ENCODE results near the gene PRODH2.

The PRODH2 gene

DNA sequence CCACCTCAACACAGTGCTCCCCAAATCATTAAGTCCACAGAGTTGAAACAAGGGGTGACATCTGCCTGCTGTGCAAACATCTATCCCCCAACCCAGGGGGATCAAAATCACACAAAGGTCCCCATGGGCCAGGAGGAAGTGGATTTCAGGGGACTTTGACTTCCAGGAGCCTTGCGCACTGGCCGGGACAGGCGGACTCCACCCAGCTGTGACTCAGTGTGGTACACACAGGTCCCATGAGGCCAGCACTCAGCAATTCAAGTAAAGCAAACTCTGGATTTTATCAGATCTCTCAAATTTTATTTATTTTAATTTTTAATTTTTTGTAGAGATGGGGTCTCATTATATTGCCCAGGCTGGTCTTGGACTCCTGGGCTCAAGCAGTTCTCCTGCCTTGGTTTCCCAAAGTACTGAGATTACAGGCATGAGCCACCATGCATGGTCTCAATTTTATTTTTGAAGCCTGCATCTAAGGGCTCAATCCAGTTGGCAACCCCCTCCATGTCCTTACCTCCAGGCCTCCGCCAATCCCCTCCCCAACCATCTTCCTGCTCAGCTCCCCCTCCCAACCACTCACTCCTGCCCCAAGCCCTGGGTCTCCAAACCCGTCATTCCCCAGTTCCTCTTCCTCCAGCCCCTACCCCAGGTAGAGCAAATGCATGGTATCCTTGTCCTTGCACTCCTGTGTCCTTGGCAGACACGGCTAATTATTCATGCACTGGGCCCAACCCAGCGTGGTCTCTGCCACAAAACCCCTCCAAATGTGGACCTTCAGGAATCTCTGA, 19.1 kb downstream of the PRODH2 start:
- DNase-seq: no peak

DNA sequence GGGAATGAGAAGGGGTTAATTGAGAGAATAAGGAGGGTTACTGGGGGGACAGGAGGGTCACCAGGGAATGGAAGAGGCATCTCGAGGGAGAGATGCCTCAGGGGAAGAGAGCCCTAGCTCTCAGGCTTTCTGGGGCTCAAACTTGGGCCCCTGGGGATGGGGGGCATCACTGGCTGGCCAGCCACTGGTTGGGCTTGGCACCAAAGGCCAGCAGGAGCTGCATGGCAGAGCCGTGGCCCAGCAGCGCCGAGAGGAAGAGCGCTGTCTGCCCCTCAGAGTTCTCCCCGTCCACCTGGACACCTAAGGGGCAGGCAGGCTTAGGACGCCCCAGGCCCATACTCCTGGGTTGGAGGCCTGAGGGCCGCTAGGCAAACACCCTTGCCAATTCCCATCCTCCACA, 19.8 kb downstream of the PRODH2 start:
- DNase-seq: no peak

DNA sequence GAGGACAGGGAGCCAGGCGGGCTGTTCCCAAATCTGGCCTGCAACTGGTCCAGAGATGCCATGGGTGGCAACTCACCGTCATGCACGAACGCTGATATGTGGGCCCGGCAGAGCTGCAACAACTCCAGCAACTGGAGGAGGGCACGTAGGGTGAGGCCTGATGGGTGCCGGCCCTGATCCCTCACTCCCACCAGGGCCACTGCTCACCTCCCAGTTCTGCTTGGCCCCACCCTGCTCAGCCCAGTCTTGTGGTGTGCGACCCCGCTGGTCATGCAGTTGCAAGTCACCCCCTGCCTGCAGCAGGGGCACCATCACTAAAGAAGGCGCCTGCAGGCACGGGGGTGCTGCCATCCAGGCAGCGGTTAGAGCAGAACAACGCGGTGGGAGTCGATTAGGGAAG, 20.3 kb downstream of the PRODH2 start:
- no peak for DNase-seq

DNA sequence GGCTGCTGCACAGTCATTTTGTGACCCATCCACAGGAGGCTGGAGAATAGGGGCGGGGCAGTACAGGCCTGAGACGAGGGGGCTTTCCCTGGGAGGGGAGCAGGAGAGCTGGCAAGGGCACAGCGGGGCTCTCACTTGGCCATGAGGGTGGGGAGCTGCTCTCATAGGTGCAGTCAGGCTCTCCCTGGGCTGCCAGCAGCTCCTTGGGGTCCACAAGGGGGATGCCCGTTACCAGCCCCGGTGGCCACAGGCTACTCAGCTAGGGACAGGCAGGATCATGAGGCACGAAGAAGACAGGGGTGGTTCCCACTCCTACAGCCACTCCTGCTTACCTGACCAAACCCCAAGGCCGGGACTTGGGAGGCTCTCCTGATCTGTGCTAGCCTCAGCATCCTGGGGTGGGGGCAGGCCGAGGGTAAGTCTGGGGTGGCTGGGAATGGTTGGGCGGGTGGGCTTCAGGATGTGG, 20.8 kb downstream of the PRODH2 start:
- DNase-seq: no peak

DNA sequence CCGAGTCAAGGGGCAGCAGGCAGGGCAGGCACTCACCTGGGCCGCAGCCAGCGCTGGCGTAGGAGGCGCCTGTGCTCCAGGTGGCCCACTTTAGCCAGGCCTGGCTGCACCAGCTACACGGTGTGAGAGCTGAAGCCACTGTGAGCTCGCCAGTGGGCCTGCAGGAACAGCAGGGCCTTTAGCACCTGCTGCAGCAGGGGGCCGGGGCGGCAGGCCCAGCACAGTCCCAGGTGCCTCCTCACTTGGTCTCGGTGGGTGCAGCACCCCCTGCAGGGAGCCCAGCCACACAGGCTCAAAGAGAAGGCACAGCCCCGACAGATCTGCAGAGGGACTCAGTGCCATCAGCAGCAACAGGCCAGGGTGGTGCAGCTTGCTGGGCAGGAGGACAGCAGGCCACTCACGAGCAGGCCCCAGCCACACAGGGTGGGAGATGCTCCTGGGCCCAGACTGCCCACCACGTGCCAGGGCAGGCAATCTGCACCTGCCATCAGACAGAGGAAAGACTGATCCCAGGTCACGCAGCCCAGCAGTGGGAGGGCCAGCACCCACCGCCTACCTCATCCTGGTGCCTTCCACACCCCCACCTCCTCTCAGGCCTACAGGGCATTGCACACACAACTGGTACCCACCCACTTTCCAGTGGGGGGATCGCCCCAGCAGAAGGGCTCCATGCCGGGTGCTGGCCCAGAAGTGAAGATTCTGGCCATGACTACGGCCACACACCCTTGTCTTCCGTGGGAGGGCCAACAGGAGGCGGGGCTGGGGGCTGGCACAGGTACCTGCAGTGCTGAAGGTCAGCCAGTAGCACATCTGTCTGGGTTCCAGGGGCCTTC, 21.4 kb downstream of the PRODH2 start:
- no peak for DNase-seq

DNA sequence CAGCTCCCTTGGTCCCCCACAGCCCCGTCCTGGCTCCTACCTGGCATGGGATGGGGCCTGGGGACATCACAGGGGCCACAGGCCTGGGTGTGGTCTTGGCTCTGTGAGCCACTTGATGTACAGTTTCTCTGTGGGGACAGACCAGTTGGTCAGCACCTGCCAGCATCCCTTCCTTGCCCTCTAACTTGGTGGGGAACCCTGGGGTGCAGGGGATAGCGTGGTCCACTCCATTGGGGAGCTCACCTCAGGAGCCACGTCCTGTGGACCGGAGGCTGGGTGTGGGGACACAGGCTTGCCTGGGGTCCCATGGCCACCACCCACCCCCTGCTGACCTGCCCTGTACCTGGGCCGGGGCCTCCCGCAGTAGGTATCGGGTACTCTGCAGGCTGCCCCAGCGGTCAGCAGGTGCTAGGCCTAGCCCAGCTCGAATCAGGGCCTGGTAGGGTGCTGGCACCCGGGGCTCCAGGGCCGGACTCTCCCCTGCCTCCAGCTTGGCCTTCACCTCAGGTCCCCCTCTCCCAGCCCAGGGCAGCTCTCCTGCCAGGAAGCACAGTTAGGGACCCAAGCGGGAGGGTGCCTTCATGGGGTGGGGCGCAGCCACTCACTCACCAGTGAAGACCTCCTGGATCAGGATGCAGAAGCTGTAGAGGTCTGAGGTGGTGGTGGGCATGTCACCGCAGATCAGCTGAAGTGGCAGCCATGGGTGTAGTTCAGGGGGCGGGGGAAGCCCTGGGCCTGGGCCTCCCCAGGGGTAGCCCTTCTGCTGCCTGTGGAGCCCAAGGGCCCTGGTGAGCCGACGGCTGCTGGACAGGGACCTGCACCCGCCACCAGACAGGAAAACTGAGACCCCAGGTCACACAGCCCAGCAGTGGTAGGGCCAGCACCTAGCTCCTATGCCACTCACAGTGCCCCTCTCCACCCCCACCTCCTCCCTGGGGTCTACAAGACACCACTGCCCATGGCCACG, 22.4 kb downstream of the PRODH2 start:
- DNase-seq: no peak

DNA sequence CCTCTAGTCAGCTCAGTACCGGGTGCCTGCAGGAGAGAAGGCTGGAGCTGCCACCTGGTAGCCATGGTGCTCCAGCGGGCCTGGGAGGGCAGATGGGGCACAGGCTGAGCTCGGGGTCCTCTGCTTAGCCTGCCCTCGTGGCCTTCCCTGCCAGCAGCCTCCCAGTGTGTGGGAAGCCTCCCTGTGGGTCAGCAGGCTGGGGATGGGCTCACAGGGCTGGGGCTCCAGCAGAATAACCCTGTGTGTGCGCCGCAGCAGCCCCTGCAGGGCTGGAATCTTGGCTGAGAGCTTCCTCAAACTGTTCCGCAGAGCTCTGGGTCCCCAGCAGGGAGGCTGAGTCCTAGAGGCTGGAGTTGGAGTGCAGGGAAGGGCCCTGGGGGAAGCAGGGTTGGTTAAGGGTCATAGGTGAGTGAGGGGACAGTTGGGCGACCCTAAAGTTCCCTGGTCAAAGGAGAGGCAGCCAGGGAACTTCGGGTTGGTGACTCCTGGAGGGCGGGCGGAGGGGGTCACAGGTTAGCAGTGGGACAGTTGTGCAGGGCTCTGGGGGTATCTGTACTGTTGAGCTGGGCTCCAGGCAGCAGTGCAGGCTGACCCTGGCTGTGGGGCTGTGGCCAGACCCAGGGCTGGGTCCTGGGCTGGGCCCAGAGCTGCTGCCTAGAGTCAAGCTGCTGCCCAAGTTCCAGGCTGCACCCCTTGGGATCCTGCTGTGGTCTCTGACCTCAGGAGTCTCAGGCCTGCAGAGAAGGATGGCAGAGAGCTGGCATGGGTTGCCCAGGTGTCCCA, 23.3 kb downstream of the PRODH2 start:
- DNase-seq: no peak

DNA sequence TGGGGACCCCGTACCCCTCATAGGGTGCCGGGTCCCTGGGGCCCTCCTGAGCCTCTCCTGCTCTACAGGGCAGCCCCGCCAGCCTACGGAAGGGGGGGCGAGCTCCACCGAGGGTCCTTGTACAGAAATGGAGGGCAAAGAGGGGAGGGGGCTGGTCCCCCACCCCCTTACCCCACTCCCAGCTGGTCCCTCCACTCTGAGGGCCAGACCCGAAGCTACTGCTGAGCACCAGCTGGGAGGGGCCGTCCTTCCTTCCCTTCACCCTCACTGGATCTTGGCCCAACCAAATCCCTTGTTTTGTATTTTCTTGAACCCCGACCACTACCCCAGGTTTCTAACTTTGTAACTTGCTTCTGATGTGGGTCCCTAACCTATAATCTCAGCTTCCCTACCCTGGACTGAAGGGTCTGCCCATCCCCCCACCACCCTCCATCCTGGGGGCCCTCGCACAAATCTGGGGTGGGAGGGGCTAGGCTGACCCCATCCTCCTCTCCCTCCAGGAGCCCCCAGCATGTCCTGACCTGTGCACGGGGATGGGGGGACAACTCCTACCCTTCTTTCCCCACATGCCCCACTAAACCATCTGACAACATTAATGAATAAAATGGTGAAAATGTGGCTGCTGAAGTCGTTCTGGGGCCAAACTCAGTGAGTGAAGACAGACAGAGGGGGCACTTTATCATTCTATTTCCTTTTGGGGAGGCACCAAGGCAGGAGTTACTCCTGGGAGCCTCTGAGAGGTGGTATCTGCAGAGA, 24.3 kb downstream of the PRODH2 start:
- no peak for DNase-seq

DNA sequence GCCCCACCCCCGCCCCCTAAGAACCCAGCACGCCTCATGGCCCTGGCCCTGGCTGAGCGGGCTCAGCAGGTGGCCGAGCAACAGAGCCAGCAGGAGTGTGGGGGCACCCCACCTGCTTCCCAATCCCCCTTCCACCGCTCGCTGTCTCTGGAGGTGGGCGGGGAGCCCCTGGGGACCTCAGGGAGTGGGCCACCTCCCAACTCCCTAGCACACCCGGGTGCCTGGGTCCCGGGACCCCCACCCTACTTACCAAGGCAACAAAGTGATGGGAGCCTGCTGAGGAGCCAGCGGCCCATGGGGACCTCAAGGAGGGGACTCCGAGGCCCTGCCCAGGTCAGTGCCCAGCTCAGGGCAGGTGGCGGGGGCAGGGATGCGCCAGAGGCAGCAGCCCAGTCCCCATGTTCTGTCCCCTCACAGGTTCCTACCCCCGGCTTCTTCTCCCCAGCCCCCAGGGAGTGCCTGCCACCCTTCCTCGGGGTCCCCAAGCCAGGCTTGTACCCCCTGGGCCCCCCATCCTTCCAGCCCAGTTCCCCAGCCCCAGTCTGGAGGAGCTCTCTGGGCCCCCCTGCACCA, 25.3 kb downstream of the PRODH2 start:
- DNase-seq: no peak

DNA sequence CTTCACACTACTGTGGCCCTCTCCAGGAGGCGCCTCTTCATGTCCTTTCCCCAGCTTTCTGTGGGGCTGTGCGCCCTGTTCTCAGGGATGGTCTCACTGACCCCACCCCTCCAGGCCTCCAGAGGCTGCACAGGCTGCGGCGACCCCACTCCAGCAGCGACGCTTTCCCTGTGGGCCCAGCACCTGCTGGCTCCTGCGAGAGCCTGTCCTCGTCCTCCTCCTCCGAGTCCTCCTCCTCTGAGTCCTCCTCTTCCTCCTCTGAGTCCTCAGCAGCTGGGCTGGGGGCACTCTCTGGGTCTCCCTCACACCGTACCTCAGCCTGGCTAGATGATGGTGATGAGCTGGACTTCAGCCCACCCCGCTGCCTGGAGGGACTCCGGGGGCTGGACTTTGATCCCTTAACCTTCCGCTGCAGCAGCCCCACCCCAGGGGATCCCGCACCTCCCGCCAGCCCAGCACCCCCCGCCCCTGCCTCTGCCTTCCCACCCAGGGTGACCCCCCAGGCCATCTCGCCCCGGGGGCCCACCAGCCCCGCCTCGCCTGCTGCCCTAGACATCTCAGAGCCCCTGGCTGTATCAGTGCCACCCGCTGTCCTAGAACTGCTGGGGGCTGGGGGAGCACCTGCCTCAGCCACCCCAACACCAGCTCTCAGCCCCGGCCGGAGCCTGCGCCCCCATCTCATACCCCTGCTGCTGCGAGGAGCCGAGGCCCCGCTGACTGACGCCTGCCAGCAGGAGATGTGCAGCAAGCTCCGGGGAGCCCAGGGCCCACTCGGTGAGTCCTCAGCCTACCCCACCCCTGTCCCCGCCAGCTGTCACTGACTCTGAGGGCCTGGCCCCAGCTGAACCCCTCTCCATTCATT, 26.1 kb downstream of the PRODH2 start:
- no peak for DNase-seq

DNA sequence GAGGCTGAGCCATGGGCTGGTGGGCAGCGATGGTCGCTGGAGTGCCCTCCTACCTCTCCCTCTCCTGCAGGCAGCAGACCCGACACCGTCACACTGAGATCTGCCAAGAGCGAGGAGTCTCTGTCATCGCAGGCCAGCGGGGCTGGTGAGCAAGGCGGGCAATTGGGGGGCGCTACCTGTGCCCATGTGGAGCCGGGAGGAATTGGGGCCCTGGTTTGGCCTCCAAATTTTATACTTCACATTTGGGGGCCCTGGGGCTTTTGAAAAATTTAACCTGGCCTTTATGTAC, 27.4 kb downstream of the PRODH2 start:
- no peak for DNase-seq

DNA sequence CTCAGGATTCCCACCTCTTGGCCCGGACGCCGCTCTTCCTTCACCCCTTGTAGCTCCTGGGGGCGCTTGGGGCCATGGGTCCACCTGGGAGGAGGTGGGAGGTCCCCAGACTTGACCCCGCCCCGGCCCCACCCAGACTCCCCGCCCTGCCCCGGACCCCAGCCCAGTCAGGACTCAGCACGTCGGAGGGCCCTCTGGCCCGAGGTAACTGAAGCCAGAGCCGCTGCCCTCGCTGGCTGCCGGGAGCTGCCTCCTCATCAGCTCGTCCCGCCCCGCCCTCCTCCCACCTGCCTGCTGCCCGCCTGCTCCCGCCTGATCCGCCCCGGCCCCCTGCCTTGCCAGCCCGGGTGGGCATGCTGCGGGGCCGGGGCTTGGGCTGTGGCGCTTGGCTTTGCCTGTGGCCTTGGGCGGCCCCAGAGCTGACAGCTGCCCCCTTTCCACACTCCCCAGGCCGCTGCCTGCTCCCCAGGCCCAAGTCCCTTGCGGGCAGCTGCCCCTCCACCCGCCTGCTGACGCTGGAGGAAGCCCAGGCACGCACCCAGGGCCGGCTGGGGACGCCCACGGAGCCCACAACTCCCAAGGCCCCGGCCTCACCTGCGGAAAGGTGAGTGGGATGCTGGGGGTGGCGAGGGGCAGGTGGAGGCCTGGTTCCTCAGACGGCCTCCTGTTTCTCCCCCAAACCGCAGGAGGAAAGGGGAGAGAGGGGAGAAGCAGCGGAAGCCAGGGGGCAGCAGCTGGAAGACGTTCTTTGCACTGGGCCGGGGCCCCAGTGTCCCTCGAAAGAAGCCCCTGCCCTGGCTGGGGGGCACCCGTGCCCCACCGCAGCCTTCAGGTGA, 27.9 kb downstream of the PRODH2 start:
- DNase-seq: no peak

DNA sequence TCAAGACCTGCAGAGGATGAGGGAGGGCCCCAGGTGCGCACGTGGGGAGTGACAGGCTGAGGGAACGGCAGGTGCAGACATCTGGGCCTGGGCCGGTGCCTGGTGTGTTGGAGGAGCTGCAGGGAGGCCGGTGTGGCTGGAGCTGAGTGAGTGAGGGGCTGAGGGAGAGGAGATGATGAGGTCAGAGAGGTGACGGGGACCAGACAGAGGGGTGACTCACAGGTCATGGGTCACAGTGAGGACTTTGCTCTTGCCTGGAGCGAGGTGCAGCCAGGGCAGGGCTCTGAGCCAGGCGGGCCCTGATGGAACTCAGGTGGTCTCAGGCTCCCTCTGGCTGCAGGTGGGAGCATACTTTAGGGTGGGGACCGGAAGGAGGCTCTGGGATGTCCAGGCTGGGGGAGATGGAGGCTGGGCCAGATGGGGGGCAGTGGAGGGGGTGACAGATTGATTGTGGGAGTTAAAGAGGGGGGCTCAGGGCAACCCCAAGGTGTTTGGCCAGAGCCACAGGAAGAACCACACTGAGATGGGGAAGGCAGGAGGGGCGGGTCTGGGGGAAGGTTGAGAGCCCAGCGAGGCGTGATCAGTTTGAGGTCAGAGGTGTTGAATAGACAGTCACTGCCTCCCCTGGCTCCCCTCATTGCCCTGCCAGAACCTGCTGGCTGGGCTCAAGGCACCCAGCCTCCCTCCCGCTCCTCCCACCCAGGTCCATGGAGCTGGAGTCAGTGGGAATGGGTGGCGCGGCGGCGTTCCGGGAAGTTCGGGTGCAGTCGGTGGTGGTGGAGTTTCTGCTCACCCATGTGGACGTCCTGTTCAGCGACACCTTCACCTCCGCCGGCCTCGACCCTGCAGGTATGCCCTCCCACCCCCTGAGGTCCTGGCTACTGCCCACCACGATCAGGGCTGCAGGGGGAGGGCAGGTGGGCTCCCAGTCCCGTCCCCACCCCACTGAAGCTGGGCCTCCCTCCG, 28.9 kb downstream of the PRODH2 start:
- no peak for DNase-seq

DNA sequence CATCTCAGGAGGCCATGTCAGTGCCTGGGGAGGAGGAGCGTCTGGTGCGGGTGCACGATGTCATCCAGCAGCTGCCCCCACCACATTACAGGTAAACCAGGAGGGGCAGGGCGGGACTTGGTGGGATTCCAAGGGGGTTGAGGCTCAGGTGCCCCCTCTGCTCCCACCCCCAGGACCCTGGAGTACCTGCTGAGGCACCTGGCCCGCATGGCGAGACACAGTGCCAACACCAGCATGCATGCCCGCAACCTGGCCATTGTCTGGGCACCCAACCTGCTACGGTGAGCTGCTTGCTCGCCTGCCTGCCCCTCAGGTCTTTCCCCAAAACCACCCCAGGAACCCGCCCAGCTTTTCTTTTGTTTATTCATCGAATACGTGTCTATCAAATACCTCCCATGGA, 30.1 kb downstream of the PRODH2 start:
- DNase-seq: no peak

DNA sequence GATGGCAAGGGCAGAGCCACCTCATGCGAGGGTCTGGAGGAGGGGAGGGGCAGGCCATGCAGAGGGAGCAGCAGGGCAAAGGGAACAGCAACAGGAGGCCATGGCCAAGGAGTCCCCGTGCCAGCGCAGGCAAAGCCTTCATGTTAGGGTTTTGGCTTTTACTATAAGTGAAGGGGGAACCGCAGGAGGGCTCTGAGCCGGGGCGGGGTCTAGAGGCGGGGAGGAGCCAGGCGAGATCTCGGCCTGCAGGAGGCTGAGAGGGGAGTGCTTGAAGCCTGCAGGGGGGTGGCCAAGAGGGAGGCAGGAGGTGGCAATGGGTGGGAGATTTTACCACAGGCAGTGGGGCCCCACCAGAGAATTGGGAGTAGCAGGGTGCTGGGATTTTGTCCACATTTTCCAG, 31.0 kb downstream of the PRODH2 start:
- no peak for DNase-seq

DNA sequence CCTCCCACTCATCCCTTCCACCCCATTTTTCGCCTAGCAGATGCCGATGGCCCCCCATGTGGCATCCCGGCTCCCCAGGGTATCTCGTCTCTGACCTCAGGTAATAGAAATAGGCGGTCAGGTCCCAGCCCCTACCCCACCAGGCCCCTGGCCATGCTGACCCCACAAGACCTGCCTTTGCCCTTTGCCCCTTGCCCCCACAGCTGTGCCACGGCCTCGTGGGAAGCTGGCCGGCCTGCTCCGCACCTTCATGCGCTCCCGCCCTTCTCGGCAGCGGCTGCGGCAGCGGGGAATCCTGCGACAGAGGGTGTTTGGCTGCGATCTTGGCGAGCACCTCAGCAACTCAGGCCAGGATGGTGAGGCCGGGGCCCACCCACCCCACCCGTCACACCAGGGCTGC, 31.9 kb downstream of the PRODH2 start:
- no peak for DNase-seq

DNA sequence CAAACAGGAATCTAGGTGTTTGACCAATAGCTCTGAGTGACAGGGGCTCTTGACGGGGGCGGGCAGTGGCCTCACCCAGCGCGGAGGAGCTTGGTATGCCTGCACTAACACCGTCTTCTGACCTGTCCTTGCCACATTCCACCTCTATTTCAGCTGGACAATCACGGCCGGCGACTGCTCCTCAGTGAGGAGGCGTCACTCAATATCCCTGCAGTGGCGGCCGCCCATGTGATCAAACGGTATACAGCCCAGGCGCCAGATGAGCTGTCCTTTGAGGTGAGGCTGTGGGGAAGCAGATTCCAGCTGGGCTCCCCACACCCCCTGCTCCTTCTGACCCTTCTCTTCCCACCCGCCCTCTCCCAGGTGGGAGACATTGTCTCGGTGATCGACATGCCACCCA, 32.6 kb downstream of the PRODH2 start:
- no peak for DNase-seq

DNA sequence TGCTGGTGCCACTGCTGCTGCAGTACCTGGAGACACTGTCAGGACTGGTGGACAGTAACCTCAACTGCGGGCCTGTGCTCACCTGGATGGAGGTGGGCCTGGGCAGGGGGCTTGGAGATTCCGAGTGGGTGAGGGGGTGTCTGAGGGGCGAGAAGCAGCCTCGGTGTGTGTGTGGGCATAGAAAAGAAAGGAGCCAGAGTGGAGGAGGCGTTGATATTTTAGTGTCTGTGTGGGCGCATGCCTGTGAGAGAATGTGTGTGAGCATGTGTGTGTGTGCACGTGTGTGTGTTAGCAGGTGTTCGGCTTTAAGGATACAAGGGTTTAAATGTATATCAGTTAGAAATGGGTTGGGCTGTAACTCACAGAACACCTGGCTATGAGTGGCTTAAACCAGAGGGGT, 33.6 kb downstream of the PRODH2 start:
- DNase-seq: no peak

All from inflammatory macrophage treated with lipopolysaccharide for 4 hours (primary cell).